Spleen (tissue), 7 donors: ENCODE results near the gene ASTN1.

ENCODE experiments used
- POLR2A ChIP-seq, 3 donors: fragments of 450-650 bp; IDR thresholded peaks; one replicate each; pipeline ENCODE4 v1.5.1; 2017; ENCODE audit warnings: antibody characterized with exemption in 3 of 3, mild to moderate bottlenecking in 1 of 3
- TF ChIP-seq, protein P1 (sequence below), 11 experiments: fragments of 200-600 bp in 7 of 11; fragments of 450-650 bp in 4 of 11; sonication (generic) in 4 of 11; IDR thresholded peaks in 8 of 11; conservative IDR thresholded peaks in 3 of 11; 1 replicate in 7 of 11; 2 replicates in 4 of 11; pipeline versions ENCODE4 v1.4.0 to v1.8.0; 2016 to 2021; ENCODE audit warnings: antibody characterized with exemption in 11 of 11, inconsistent platforms in 4 of 11, mild to moderate bottlenecking in 1 of 11
- donor health status: DM: no; HTN: no; CAD: no; lungs with moderate emphysema.
- donor health status: DM: no; HTN: no; CAD: no.
- donor health status: DM: no; HTN: no; CAD: no.

DNA sequence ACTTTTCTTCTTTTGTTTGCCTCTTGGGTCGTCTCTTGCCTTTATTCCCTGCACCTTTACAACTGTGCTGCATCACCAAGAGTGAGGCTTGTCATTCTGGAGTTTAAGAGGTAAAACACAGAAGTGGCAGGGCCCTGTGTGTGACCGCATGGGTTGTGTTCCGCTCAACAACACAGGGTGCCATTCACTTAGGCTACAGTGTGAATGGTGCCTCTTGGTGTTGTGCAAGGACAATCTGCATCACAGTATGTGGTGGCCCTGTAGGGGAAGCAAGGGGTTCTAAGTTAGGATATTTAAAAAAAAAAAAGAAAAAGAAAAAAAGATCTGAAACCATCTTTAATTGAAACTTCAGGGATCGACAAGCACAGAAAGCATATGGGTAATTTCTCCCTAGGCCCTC is 44.4 kb upstream of the ASTN1 start:
- TF ChIP-seq, protein P1, sequence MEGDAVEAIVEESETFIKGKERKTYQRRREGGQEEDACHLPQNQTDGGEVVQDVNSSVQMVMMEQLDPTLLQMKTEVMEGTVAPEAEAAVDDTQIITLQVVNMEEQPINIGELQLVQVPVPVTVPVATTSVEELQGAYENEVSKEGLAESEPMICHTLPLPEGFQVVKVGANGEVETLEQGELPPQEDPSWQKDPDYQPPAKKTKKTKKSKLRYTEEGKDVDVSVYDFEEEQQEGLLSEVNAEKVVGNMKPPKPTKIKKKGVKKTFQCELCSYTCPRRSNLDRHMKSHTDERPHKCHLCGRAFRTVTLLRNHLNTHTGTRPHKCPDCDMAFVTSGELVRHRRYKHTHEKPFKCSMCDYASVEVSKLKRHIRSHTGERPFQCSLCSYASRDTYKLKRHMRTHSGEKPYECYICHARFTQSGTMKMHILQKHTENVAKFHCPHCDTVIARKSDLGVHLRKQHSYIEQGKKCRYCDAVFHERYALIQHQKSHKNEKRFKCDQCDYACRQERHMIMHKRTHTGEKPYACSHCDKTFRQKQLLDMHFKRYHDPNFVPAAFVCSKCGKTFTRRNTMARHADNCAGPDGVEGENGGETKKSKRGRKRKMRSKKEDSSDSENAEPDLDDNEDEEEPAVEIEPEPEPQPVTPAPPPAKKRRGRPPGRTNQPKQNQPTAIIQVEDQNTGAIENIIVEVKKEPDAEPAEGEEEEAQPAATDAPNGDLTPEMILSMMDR (IDR thresholded peaks at IDR 0.05 in 8 of 11, conservative IDR thresholded peaks at IDR 0.05 in 3 of 11) = no peak
- TF ChIP-seq POLR2A (IDR thresholded peaks at IDR 0.05) = no peak
